ENCODE results near the gene SKIDA1.

SKIDA1 gene

GRCh38 chr10:21500578-21500910 lies 24.9 kb downstream of the SKIDA1 start:
- TF ChIP-seq CTCF (IDR thresholded peaks at IDR 0.05; ENCODE audit: low read depth, low read length) (no peak), MAX (IDR thresholded peaks at IDR 0.05; ENCODE audit: low read depth, low read length) (no peak), POLR2A (IDR thresholded peaks at IDR 0.05; ENCODE audit: extremely low read depth, insufficient read length) (no peak), MYC (IDR thresholded peaks at IDR 0.05; ENCODE audit: low read depth, low read length) (no peak)
- no peak overlapping the region for H3K4me3 ChIP-seq (ENCODE audit: low read depth, low read length)

GRCh38 chr10:21499701-21500577 lies 25.5 kb downstream of the SKIDA1 start:
- H3K4me3 ChIP-seq (ENCODE audit: low read depth, low read length) = no peak overlapping the region
- no peak for DNase-seq (ENCODE audit: low read depth)
- TF ChIP-seq POLR2A (IDR thresholded peaks at IDR 0.05; ENCODE audit: extremely low read depth, insufficient read length) = no peak
- TF ChIP-seq MAX (IDR thresholded peaks at IDR 0.05; ENCODE audit: low read depth, low read length) = no peak
- TF ChIP-seq MYC (IDR thresholded peaks at IDR 0.05; ENCODE audit: low read depth, low read length) = no peak
- no peak for TF ChIP-seq CTCF (IDR thresholded peaks at IDR 0.05; ENCODE audit: low read depth, low read length)

More at GRCh38 chr10:21500578-21500910, 24.9 kb downstream of the SKIDA1 start:
- no peak for DNase-seq (ENCODE audit: low read depth)

- TF ChIP-seq POLR2A (IDR thresholded peaks at IDR 0.05; ENCODE audit: extremely low read depth, insufficient read length) = no peak
- TF ChIP-seq MAX (IDR thresholded peaks at IDR 0.05; ENCODE audit: low read depth, low read length) = no peak
- no peak for TF ChIP-seq CTCF (IDR thresholded peaks at IDR 0.05; ENCODE audit: low read depth, low read length)
- TF ChIP-seq MYC (IDR thresholded peaks at IDR 0.05; ENCODE audit: low read depth, low read length) = no peak
- DNase-seq (ENCODE audit: low read depth) = no peak
Measured at GRCh38 chr10:21498986-21499385, 26.5 kb downstream of the SKIDA1 start.

GRCh38 chr10:21498377-21498776 lies 27.1 kb downstream of the SKIDA1 start:
- DNase-seq (ENCODE audit: low read depth) = no peak
- H3K4me3 ChIP-seq (ENCODE audit: low read depth, low read length) = no peak overlapping the region
- TF ChIP-seq CTCF (IDR thresholded peaks at IDR 0.05; ENCODE audit: low read depth, low read length) (no peak), POLR2A (IDR thresholded peaks at IDR 0.05; ENCODE audit: extremely low read depth, insufficient read length) (no peak), MAX (IDR thresholded peaks at IDR 0.05; ENCODE audit: low read depth, low read length) (no peak), MYC (IDR thresholded peaks at IDR 0.05; ENCODE audit: low read depth, low read length) (no peak)

More at GRCh38 chr10:21498986-21499385, 26.5 kb downstream of the SKIDA1 start:
- H3K4me3 ChIP-seq (ENCODE audit: low read depth, low read length) = no peak overlapping the region

- peak; percentile 65 for DNase-seq (ENCODE audit: low read depth)
- TF ChIP-seq MAX (IDR thresholded peaks at IDR 0.05; ENCODE audit: low read depth, low read length) (no peak), POLR2A (IDR thresholded peaks at IDR 0.05; ENCODE audit: extremely low read depth, insufficient read length) (no peak), MYC (IDR thresholded peaks at IDR 0.05; ENCODE audit: low read depth, low read length) (no peak), CTCF (IDR thresholded peaks at IDR 0.05; ENCODE audit: low read depth, low read length) (no peak)
- H3K4me3 ChIP-seq (ENCODE audit: low read depth, low read length) = peak overlapping the region; percentile 59
Measured at GRCh38 chr10:21497177-21497807, 28.2 kb downstream of the SKIDA1 start.
